Adrenal gland (tissue), 5 donors: ENCODE results near the gene MXRA7.

Source experiments
- POLR2A ChIP-seq, 2 donors: fragments of 450-650 bp; IDR thresholded peaks; one replicate each; pipeline ENCODE4 v1.6.1; 2017; ENCODE audit warnings: antibody characterized with exemption in 2 of 2, mild to moderate bottlenecking in 2 of 2, moderate library complexity in 1 of 2
- TF ChIP-seq, protein P1 (sequence below), 6 experiments: fragments of 450-650 bp in 4 of 6; fragments of 200-600 bp in 2 of 6; sonication (generic) in 1 of 6; IDR thresholded peaks; 1 replicate in 5 of 6; 2 replicates in 1 of 6; pipeline versions ENCODE4 v1.5.1 to v1.8.0; 2016 to 2021; ENCODE audit warnings: antibody characterized with exemption in 6 of 6, mild to moderate bottlenecking in 2 of 6, moderate library complexity in 1 of 6
- donor health status: DM: no; HTN: no; CAD: no.

DNA sequence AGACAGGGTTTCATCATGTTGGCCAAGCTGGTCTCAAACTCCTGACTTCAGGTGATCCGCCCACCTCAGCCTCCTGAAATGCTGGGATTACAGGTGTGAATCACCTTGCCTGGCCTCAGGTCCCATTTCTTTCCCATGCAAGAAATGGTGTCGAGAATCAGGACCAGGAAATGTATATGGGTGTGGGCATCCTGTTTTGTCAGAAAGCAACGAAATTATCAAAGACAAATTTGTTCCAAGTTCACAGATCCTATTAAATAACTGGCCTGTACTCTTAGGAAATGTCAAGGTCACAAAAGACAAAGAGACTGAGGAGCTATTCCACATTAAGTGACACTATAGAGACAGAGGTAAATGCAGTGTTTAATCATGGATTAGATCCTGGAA is 50.1 kb downstream of the MXRA7 start:
- TF ChIP-seq, protein P1, sequence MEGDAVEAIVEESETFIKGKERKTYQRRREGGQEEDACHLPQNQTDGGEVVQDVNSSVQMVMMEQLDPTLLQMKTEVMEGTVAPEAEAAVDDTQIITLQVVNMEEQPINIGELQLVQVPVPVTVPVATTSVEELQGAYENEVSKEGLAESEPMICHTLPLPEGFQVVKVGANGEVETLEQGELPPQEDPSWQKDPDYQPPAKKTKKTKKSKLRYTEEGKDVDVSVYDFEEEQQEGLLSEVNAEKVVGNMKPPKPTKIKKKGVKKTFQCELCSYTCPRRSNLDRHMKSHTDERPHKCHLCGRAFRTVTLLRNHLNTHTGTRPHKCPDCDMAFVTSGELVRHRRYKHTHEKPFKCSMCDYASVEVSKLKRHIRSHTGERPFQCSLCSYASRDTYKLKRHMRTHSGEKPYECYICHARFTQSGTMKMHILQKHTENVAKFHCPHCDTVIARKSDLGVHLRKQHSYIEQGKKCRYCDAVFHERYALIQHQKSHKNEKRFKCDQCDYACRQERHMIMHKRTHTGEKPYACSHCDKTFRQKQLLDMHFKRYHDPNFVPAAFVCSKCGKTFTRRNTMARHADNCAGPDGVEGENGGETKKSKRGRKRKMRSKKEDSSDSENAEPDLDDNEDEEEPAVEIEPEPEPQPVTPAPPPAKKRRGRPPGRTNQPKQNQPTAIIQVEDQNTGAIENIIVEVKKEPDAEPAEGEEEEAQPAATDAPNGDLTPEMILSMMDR (IDR thresholded peaks at IDR 0.05) = no peak
- TF ChIP-seq POLR2A (IDR thresholded peaks at IDR 0.05) = no peak
